ENCODE results near the gene ADK.

ADK gene

DNA sequence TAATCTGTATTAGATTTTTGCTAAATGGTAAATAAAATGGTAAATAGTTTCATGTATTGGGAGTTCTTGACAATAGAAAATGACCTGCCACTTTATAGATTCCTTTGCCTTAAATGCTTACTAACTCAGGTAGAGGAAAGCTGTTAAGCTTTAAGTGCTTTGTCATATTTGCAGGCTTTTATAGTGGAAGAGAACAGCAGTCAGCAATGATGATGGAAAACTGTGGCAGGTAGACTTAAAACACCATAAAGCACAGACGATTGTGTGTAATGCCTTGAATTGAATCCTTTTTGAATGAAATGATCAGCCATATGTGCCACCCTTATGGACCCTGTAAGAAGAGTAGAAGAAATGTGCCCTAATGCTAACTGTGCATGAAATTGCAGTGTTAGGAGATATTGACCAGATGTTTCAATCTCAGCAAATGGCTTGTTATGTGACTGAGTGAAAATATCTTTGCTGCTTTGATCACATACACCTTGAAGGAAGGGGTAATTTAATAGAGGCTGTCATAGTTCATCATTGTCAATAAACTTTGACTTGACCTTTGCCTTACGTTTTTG lies 230.4 kb downstream of the ADK start:
- no peak for DNase-seq
- Mint-ChIP-seq H3K27ac (no peak overlapping the region), H3K27me3 (no peaks in the 10 kb centered on the region), H3K4me3 (no peak overlapping the region), H3K9me3 (no peaks in the 10 kb centered on the region), H3K4me1 (ENCODE audit: low read depth) (peaks cover 44% of the 10 kb centered on the region), H3K36me3 (ENCODE audit: low read depth) (peaks cover 35% of the 10 kb centered on the region)

DNA sequence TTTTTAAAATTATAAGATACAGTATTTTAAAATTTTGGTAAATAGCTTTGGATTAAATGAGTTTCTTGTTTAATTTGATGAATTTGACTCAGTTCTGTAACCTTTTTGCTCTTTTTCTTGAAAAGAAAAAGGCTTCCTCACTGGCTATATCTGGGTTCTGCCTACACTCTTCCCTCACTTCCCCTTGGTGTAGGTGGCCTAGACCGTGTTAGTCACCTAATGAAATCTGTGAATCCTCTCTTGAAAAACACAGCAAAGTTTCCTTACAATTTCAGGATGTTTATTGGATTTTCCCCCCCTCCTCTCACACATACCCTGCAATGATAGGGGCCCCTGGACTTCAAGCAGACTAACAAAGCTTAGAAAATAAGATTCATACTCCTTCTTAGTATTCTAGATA lies 231.6 kb downstream of the ADK start:
- Mint-ChIP-seq H3K27ac (peak overlapping the region; percentile 76), H3K27me3 (no peaks in the 10 kb centered on the region), H3K4me1 (ENCODE audit: low read depth) (peaks cover 44% of the 10 kb centered on the region), H3K4me3 (no peak overlapping the region), H3K9me3 (no peaks in the 10 kb centered on the region), H3K36me3 (ENCODE audit: low read depth) (peaks cover 30% of the 10 kb centered on the region)
- no peak for DNase-seq

DNA sequence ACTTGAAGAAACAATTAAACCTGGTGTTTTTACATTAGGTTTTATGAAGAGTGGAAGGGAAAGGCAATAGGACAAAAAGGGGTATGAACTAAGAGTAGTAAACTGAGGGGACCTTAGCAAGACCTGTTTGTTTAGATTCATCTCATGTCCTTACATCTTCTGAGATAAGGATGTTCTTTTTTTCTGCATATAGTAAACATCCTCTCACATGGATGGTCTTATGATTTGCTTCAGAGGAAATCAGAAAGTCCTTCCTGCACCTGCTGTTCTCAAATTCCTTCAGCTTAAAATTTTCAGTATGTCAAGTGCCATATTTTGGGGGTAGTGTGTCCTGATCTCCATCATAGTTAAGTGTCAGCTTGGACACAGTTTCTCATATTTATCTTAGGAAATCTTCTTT lies 232.6 kb downstream of the ADK start:
- H3K36me3 Mint-ChIP-seq (ENCODE audit: low read depth): peaks cover 28% of the 10 kb centered on the region
- DNase-seq: no peak
- no peaks in the 10 kb centered on the region for H3K27me3 Mint-ChIP-seq
- H3K4me1 Mint-ChIP-seq (ENCODE audit: low read depth): peaks cover 45% of the 10 kb centered on the region
- H3K9me3 Mint-ChIP-seq: no peaks in the 10 kb centered on the region
- no peak overlapping the region for H3K4me3 Mint-ChIP-seq
- H3K27ac Mint-ChIP-seq: peak overlapping the region; percentile 67

DNA sequence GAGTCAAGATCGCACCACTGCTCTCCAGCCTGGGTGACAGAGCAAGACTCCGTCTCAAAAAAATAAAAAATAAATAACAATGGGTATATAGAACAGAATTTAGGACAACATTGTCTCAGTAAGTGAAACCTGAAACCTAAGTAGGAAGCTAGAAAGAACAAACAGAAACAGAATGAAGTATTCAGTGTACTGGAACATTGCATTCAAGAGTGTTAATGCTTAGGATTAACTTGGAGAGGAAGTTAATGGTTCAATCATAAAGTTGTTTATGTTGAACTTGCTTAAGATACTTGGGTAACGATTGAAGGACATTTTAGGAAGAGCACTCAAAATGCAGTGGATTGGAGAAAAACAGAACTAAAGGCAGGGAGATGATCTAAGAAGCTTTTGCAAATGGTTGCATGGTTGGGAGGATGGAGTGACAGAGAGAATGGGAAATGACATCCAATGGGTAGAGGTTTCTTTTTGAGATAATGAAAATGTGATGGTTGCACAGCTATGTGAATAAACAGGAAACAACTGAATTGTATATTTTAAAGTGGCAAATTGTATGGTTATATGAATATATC lies 233.7 kb downstream of the ADK start:
- Mint-ChIP-seq H3K27ac (no peak overlapping the region), H3K9me3 (no peaks in the 10 kb centered on the region), H3K36me3 (ENCODE audit: low read depth) (peaks cover 19% of the 10 kb centered on the region), H3K4me1 (ENCODE audit: low read depth) (peaks cover 44% of the 10 kb centered on the region), H3K27me3 (no peaks in the 10 kb centered on the region), H3K4me3 (no peak overlapping the region)
- DNase-seq: no peak

DNA sequence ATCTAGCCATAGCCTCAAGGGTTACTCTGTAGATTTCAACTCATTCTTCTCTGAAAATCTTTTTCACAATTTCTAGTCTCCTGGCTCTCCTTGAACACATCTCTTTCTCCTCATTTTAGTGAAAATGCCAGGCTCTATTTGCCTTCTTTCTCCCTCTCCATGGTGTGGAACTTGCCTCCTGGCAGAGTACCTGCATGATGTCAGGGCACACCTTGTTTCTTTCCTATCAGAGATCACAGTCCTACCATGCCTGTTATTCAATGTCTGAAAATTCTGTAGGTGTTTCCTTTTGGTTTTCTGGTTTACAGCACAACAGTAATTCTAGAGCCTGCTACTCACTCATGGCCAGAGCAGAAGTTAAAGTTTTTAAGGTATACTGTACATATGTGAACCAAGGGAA lies 237.8 kb downstream of the ADK start:
- no peak overlapping the region for H3K27ac Mint-ChIP-seq
- H3K36me3 Mint-ChIP-seq (ENCODE audit: low read depth): peaks cover 26% of the 10 kb centered on the region
- H3K4me1 Mint-ChIP-seq (ENCODE audit: low read depth): peaks cover 23% of the 10 kb centered on the region
- no peak for DNase-seq
- no peak overlapping the region for H3K4me3 Mint-ChIP-seq
- H3K9me3 Mint-ChIP-seq: no peaks in the 10 kb centered on the region
- no peaks in the 10 kb centered on the region for H3K27me3 Mint-ChIP-seq

DNA sequence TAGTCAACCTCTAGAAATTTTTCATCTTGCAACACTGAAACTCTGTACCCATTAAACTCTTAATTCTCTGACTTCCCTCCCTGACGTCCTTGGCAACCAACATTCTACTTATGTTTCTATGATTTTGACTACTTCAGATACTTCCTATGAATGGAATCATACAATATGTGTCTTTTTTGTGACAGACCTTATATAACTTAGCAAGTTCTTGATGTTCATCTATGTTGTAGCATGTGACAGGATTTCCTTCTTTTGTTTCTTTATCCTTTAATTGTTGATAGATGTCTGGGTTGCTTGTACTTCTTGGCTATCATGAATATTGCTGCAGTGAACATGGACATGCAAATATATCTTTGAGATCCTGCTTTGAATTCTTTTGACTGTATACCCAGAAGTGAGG lies 240.8 kb downstream of the ADK start:
- no peak for DNase-seq
- Mint-ChIP-seq H3K36me3 (ENCODE audit: low read depth) (peaks cover 54% of the 10 kb centered on the region), H3K27ac (no peak overlapping the region), H3K27me3 (no peaks in the 10 kb centered on the region), H3K4me3 (no peak overlapping the region), H3K4me1 (ENCODE audit: low read depth) (peaks cover 14% of the 10 kb centered on the region), H3K9me3 (no peaks in the 10 kb centered on the region)

DNA sequence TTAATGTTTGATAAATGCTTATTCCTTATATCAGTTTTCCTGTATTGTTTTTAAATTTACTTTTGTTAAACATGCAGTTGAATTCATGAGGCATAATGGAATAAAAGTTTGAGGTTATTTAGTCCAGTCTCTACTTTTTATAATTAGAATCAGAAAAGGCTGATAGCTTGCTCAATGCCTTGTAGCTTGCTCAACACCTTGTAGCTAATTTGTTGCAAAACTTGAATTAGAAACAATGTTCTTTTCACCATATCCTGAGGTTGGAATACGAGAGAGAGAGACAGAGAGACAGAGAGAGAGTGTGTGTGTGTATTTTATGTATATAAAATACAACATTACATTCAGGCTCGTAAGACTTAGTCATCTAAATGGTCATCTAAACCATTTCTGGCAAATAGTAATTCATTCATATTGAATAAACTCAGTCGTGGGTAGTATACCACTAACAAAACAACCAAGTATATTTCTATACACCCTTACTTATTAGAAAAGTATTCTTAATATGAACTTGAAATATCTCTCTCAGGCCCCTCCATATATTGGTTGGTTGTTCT lies 243.5 kb downstream of the ADK start:
- no peak overlapping the region for H3K4me3 Mint-ChIP-seq
- H3K27me3 Mint-ChIP-seq: no peaks in the 10 kb centered on the region
- H3K9me3 Mint-ChIP-seq: no peaks in the 10 kb centered on the region
- no peak overlapping the region for H3K27ac Mint-ChIP-seq
- no peak for DNase-seq
- H3K36me3 Mint-ChIP-seq (ENCODE audit: low read depth): peaks cover 55% of the 10 kb centered on the region
- H3K4me1 Mint-ChIP-seq (ENCODE audit: low read depth): peaks cover 7% of the 10 kb centered on the region

DNA sequence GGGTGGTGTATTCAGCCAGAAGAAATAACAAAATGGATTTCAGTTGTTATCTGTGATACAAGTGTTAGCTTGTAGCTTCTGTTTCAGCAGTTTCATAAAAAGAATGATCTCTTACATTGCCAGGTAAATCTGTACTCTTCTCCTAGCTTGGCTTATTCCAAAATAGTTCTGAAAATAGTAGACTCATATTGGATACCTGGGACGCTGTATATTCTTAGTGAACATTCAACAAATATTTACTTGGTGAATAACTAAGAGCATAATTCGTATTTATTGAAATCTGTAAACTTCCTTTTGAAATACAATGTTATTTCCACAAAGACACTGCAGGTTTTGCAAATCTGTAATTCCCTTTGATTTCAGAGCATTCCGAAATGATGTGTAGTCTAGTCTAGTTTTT lies 249.2 kb downstream of the ADK start:
- H3K36me3 Mint-ChIP-seq (ENCODE audit: low read depth): peaks cover 77% of the 10 kb centered on the region
- H3K4me3 Mint-ChIP-seq: no peak overlapping the region
- H3K27ac Mint-ChIP-seq: no peak overlapping the region
- no peaks in the 10 kb centered on the region for H3K9me3 Mint-ChIP-seq
- H3K27me3 Mint-ChIP-seq: no peaks in the 10 kb centered on the region
- DNase-seq: no peak
- no peaks in the 10 kb centered on the region for H3K4me1 Mint-ChIP-seq (ENCODE audit: low read depth)

DNA sequence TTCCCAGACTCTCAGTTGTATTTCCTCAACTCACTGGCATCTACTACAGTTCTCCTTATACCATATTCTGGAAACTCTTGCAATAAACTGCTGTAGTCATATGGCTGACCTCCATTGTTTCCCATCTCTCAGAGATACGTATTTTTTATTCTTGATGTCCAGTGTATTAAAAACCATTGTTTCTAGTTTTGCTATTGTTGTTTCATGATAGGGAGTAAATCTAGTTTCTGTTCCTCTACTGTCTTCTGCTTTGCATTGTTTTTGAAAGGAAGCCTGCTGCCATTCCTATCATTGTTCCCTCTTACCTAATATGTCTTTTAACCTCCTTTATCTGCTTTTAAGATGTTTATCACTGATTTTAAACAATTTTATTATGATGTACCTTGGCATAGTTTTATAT lies 255.0 kb downstream of the ADK start:
- Mint-ChIP-seq H3K4me3 (no peak overlapping the region), H3K36me3 (ENCODE audit: low read depth) (peaks cover 78% of the 10 kb centered on the region), H3K27me3 (no peaks in the 10 kb centered on the region), H3K4me1 (ENCODE audit: low read depth) (peaks cover 4% of the 10 kb centered on the region), H3K27ac (no peak overlapping the region), H3K9me3 (no peaks in the 10 kb centered on the region)
- no peak for DNase-seq

DNA sequence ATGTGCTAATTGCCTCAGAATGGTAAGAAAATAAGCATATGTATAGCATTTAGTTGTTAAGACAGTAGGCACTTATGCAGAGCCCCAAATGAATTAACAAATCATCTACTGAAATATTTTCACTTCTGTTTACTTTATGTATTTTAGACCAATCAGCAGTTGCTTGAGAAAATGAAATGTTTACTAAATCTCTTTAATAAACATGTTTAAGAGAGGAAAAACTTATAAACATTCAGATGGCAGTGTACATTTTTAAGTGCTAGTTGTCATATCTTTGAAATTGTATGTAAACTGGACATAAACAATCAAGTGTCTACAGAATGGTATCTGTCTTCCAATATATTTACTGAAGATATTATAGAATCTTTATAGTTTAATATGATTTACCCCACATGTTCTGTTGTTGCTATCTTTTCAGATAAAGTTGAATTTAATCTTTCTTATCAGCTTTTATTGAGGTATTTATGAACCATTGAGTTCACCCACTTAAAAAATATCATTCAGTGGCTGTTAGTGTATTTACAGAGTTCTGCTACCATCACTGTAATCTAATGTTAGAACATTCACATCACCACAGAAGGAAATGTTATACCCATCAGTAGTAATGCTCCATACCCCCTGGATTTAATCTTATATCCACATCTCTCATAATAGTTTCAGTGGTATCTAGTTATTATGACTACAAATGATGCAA lies 264.3 kb downstream of the ADK start:
- Mint-ChIP-seq H3K9me3 (no peaks in the 10 kb centered on the region), H3K36me3 (ENCODE audit: low read depth) (peaks cover 40% of the 10 kb centered on the region), H3K4me1 (ENCODE audit: low read depth) (peaks cover 16% of the 10 kb centered on the region), H3K27ac (no peak overlapping the region), H3K4me3 (no peak overlapping the region), H3K27me3 (no peaks in the 10 kb centered on the region)
- DNase-seq: no peak

DNA sequence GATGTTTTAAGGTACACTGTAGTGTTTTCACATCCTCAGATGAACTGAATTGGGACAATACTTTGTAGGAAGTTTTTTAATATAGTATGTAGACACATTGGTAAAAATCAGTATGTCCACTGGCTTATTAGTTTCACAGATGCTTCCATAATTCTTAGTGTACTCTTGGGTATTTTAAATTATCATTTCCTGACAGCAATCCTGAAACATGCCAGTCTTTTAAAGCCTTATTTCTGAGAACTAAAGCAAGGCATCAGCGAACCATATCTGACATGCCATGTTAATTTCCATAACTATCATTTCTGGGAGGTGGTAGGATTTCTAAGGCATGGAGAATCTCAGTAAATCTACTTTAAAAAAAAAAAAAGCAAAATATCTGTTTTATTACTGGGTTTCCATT lies 266.4 kb downstream of the ADK start:
- peaks cover 36% of the 10 kb centered on the region for H3K36me3 Mint-ChIP-seq (ENCODE audit: low read depth)

DNA sequence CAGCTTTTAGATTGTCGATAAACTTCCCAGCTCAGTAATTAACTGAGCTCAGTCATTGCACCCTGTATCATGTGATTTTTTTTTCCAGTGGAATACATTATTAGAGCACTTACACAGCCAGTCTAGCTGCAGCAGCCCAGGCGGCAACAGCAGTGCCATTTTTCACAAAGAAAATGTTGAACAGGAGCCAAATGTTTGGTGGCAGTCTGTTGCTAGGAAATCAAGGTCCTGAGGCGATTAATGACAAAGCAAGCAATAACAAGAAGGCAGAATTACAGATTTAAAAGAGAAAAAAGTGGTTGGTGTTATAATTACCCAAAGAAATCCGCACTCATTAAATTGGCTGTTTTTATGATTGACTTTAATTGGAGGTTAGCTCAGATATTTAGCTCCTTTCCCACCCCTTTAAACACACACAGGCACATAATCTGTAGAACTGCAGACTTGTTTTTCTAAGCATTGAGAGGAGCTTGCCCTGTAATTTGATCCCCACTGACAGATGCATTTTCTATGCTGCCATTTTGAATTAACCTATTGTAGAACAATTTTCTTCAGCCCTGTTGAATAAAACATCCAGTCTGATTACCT lies 267.4 kb downstream of the ADK start:
- Mint-ChIP-seq H3K4me3 (no peak overlapping the region), H3K27ac (no peak overlapping the region), H3K4me1 (ENCODE audit: low read depth) (peaks cover 16% of the 10 kb centered on the region), H3K27me3 (no peaks in the 10 kb centered on the region), H3K9me3 (no peaks in the 10 kb centered on the region), H3K36me3 (ENCODE audit: low read depth) (peaks cover 33% of the 10 kb centered on the region)
- no peak for DNase-seq

More for the DNA sequence above, 266.4 kb downstream of the ADK start:
- no peaks in the 10 kb centered on the region for H3K27me3 Mint-ChIP-seq
- no peak for DNase-seq
- peaks cover 16% of the 10 kb centered on the region for H3K4me1 Mint-ChIP-seq (ENCODE audit: low read depth)
- H3K9me3 Mint-ChIP-seq: no peaks in the 10 kb centered on the region
- H3K4me3 Mint-ChIP-seq: no peak overlapping the region
- H3K27ac Mint-ChIP-seq: no peak overlapping the region

DNA sequence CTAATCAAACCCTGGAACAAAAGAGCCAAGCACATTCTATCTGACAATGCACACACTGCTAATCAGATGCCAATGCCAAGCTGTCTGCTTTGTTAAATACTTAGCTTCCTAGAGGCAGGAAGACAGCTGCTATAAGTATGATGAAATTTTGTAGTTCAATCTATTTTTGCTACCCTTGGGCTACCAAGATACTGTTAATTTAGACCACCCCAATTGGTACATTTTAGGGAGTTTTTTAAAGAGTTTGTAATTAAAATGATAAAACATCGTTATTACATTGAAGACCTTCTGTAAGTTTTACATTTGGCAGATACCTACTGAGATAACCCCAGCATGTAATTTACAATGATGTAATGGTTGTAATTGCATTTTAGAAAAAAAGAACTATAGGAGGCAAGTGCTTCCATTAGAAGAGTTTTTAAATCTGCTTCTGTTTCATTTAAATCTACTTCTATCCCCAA lies 268.5 kb downstream of the ADK start:
- DNase-seq: no peak
- Mint-ChIP-seq H3K4me1 (ENCODE audit: low read depth) (peaks cover 16% of the 10 kb centered on the region), H3K36me3 (ENCODE audit: low read depth) (peaks cover 41% of the 10 kb centered on the region), H3K9me3 (no peaks in the 10 kb centered on the region), H3K27me3 (no peaks in the 10 kb centered on the region), H3K4me3 (no peak overlapping the region), H3K27ac (no peak overlapping the region)

DNA sequence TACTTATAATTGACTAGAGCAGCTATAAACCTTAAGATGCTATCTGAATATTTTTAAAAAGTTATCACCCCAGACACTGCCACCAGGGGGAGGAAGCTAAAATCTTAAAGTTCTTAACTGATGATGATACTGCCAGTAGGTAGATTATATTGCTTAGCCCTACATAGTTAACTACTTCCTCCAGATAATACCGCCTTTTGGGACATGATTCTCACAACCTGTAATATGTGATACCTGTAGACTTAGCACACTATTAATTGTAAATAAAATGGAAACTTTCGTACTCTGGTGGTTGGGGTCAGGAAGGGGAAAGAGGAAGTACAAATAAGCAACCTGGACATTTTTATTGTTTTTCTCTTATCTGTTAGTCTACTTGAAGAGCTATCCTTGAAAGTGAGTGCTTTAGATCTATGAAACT lies 268.9 kb downstream of the ADK start:
- peak overlapping the region; percentile 40 for H3K27ac Mint-ChIP-seq
- H3K36me3 Mint-ChIP-seq (ENCODE audit: low read depth): peaks cover 42% of the 10 kb centered on the region
- no peak overlapping the region for H3K4me3 Mint-ChIP-seq
- DNase-seq: no peak
- H3K27me3 Mint-ChIP-seq: no peaks in the 10 kb centered on the region
- H3K9me3 Mint-ChIP-seq: no peaks in the 10 kb centered on the region
- peaks cover 16% of the 10 kb centered on the region for H3K4me1 Mint-ChIP-seq (ENCODE audit: low read depth)

DNA sequence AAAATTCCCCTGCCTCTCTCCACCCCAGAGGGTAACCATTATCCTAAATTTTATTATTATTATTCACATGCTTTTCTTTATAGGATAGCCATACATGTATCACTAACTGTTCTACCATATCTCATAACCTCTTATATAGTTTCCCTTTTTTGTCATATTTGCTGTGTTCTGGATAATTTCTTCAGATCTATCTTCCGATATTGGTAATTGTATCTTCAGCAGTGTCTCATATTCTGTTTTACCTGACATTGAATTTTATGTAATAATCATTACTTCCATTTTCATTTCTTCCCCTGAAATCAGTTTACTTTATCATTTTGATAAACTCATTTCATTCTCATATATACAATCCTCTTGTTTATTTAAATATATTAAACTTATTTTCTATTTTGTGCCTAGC lies 273.5 kb downstream of the ADK start:
- no peak for DNase-seq
- H3K4me3 Mint-ChIP-seq: no peak overlapping the region
- H3K36me3 Mint-ChIP-seq (ENCODE audit: low read depth): peaks cover 52% of the 10 kb centered on the region
- no peaks in the 10 kb centered on the region for H3K9me3 Mint-ChIP-seq
- H3K27ac Mint-ChIP-seq: no peak overlapping the region
- H3K4me1 Mint-ChIP-seq (ENCODE audit: low read depth): peaks cover 4% of the 10 kb centered on the region
- H3K27me3 Mint-ChIP-seq: no peaks in the 10 kb centered on the region
